Left colon (tissue), 2 donors: ENCODE data around the gene SWI5. TPM values are rescaled to one million over a fixed set of nuclear protein-coding genes. Genes with fewer than 3 reads are reported as not detected.
"Not testable (repeated sequence)": the region's sequence is repeated elsewhere in the genome, so short reads cannot be mapped to it uniquely, and the experiment has no call there.

ENCODE experiments used
- ATAC-seq: fragments of 200-7000 bp; cut with Tn5 transposase; one replicate; pipeline ENCODE4 v1.9.1; 2020; ENCODE audit warnings: mild to moderate bottlenecking, moderate library complexity
- DNase-seq, 2 donors: peaks; one replicate each; pipeline ENCODE4 v3.0.0-alpha.2; 2020
- intact Hi-C, 2 donors: fragments of 100-400 bp; cut with DNase I in 1 of 2; cut with micrococcal nuclease in 1 of 2; formaldehyde crosslinking; loops; one replicate each; pipeline versions ENCODE4 v1.11.2 to v1.14.0; 2022; cut with DNase I, micrococcal nuclease
- long read RNA-seq: library from polyadenylated mRNA; unstranded; transcript quantifications from one replicate; pipeline ENCODE4 v2.0.0, GENCODE V29; 2021
- total RNA-seq, 2 donors: library from RNA; stranded (reverse); fragmentation: NEBNext Ultra II Directional; extraction: Animal tissue kit (Norgen Biotek cat#: 25700); gene quantifications; one replicate each; pipeline ENCODE4 v1.2.1, GENCODE V29; 2021
- donor health status: DM: no; HTN: no; CAD: no.
- donor health status: DM: yes; HTN: yes; CAD: no.

The SWI5 gene
- total RNA-seq, result 10 to 100 TPM; 11.0 to 13.2 TPM
- long read RNA-seq, partial matches to known transcripts, result 1 of 2 reads
- long read RNA-seq, other reads (novel, unspliced or antisense), result 0 of 2 reads

- intact Hi-C loops, result no loop called here
- DNase-seq, result peak; percentile 100
- peak; percentile 95 for ATAC-seq
Measured at GRCh38 chr9:128276008-128276573, at the start of gene SWI5. Gene SWI5, plus strand, starts transcription at chr9:128276276.

DNA sequence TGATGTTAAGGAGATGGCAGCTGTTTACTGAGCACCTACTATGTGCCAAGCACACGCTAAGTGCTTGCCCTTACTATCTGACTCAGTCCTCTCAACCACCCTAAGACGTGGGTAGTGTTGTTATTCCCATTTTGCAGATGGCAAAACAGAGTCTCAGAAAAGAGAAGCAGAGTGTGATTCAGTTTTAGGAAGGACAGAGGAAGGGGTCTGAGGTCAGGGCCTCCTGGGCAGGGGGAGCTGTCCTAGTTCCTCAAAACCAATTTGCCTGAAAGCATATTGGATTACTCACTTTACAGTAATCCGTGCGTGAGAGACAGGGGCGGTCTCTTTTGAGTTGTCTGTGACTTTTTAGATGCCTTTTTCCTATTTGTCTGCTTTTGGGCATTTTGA lies 49.7 kb upstream of the SWI5 start:
- intact Hi-C loops, result no loop called here
- ATAC-seq (no peak), DNase-seq (no peak)

DNA sequence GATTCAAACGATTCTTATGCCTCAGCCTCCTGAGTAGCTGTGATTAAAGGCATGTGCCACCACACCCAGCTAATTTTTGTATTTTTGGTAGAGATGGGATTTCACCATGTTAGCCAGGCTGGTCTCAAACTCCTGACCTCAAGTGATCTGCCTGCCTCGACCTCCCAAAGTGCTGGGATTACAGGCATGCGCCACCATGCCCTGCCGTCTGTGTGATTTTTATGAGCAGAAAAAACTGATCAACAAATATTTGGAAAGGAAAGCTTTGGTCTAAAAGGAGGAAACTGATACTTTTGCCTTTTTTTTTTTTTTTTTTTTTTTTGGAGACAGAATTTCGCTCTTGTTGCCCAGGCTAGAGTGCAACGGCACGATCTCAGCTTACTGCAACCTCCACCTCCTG lies 45.2 kb upstream of the SWI5 start:
- DNase-seq, ATAC-seq, intact Hi-C loops: not testable (repeated sequence)

GRCh38 chr9:128231638-128232527 lies 44.2 kb upstream of the SWI5 start:
- intact Hi-C loops, result no loop called here
- ATAC-seq, result no peak
- no peak for DNase-seq

- no peak for DNase-seq
- no peak for ATAC-seq
- intact Hi-C loops, result no loop called here
Measured at GRCh38 chr9:128232528-128233428, 43.3 kb upstream of the SWI5 start.

DNA sequence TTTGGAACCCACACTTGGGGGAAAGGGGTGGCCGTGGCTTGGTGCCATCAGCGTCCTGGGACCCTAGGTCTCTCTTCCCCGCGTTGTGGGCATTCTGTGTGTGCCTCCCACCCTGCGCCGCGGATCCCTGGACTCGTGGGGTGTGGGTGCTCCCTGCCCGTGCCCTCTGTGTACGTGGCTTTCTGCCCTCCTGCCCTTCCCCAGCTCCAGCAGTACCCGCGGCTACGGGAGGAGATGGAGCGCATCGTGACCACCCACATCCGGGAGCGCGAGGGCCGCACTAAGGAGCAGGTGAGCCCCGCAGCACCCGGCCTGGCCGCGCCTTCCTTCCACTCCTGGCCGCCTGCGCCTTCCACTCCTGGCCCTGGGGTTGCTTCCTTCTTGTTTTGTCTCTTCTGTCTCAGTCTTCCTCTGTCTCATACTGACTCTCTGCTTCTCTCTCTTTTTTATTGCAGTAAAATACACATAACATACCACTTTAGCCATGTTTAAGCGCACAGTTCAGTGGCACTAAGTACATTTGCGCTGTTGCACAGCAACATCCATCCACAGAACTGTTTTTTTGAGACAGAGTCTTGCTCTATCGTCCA lies 42.2 kb upstream of the SWI5 start:
- no peak for DNase-seq
- intact Hi-C loops, result no loop called here
- no peak for ATAC-seq

GRCh38 chr9:128242124-128242523 lies 34.0 kb upstream of the SWI5 start:
- no peak for ATAC-seq
- intact Hi-C loops, result no loop called here
- DNase-seq, result no peak

GRCh38 chr9:128242828-128243214 lies 33.3 kb upstream of the SWI5 start:
- DNase-seq (no peak), ATAC-seq (no peak)
- intact Hi-C loops, result no loop called here

GRCh38 chr9:128243215-128244018 lies 32.7 kb upstream of the SWI5 start:
- intact Hi-C loops, result no loop called here
- DNase-seq (no peak), ATAC-seq (no peak)

DNA sequence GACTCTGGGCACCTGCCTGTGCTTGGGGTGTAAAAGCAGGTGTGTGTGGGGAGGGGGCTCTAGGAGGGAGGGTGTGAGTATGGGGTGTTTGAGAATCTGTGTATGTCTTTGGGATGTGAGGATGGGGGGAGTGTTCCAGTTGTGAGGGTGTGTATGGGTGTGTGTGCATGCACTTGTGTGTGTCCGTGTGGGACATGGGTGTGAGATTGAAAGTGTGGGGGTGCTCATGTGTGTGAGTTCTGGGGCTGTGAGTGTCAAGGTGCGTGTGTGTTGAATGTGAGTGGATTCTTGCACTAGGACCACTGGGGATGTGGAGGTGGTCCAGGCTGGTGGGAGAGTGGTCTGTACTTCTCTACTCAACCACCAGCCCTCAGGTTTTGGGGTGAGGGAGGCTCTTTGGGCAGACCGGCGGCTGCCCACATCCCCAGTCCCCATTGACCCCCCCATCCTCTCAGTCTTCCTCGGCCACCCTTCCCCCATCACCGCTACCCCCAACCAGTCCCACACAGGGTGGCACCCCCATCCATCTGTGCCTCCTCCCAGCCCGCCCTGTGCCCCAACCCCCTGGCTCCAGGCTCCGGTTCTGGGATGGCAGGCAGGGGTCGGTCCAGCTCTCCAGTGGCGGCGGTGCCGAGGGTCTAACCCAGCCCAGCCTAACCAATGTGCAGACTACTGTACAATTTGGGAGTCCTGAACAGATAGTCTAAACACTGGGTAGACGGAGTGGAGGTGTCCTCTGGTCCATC lies 31.8 kb upstream of the SWI5 start:
- intact Hi-C loops, result no loop called here
- no peak for ATAC-seq

GRCh38 chr9:128244837-128245231 lies 31.2 kb upstream of the SWI5 start:
- intact Hi-C loops, result no loop called here
- DNase-seq, result peak; percentile 55 to 69
- peak; percentile 49 for ATAC-seq

More for the DNA sequence above, 31.8 kb upstream of the SWI5 start:
- no peak for DNase-seq

- DNase-seq (no peak), ATAC-seq (no peak)
- intact Hi-C loops, result no loop called here
Measured at GRCh38 chr9:128245421-128246151, 30.5 kb upstream of the SWI5 start.

GRCh38 chr9:128246471-128246870 lies 29.6 kb upstream of the SWI5 start:
- intact Hi-C loops, result no loop called here
- no peak for DNase-seq
- ATAC-seq, result no peak

GRCh38 chr9:128247226-128247803 lies 28.8 kb upstream of the SWI5 start:
- DNase-seq (no peak), ATAC-seq (no peak)
- intact Hi-C loops, result no loop called here

- intact Hi-C loops, result no loop called here
- ATAC-seq, result no peak
- no peak for DNase-seq
Measured at GRCh38 chr9:128249558-128249907, 26.5 kb upstream of the SWI5 start.

DNA sequence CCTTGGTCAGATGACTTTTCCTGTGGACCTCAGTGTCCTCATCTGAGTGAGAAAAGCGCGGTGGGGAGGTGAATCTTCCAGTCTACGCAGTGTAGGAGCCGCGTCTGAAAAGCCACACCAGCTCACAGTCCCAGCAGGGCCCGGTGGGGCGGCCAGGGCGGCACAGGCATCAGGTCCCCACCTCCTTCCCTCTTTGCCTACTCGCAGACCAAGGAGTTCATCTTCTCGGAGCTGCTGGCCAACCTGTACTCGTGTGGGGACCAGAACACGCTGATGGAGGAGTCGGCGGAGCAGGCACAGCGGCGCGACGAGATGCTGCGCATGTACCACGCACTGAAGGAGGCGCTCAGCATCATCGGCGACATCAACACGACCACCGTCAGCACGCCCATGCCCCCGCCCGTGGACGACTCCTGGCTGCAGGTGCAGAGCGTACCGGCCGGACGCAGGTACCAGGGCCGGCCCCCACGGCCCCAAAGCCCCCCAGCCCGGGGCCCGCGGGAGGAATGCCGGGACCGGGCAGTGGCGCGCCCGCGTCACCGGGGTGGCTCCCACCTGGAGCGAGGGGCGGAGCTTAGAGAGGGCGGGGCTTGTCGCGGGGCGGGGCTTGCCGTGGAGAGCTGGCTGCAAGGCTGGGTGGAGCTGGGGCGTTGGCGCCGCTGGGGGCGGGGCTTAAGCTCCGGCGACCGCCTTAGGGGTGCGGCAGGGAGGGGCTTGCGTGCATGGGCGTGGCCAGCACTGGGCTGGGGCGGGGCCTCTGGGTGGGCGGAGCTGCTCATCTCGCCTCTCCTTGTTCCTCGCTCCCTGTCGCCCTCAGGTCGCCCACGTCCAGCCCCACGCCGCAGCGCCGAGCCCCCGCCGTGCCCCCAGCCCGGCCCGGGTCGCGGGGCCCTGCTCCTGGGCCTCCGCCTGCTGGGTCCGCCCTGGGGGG lies 25.9 kb upstream of the SWI5 start:
- peak; percentile 96 for ATAC-seq
- intact Hi-C loops, result no loop called here

More for the DNA sequence above, 25.9 kb upstream of the SWI5 start:
- DNase-seq, result peak; percentile 93 to 98
